AG04449 (cell line): ENCODE measurements around the gene CLMP.
"Not testable (repeated sequence)": the region's sequence is repeated elsewhere in the genome, so short reads cannot be mapped to it uniquely, and the experiment has no call there.

Experiments
- CTCF ChIA-PET: fragments of 350-600 bp; formaldehyde crosslinking; extraction: SDS; loops from one replicate; lab custom pipeline; 2021; ENCODE audit warnings: antibody characterized with exemption; lab: Yijun Ruan, JAX
- POLR2A ChIA-PET: fragments of 400-600, 350-600 bp; formaldehyde crosslinking; extraction: SDS; loops from one replicate; lab custom pipeline; 2020; ENCODE audit warnings: antibody characterized with exemption, inconsistent platforms; lab: Yijun Ruan, JAX
- DNase-seq: peaks from one replicate; pipeline ENCODE4 v3.0.0-alpha.2; 2010; ENCODE audit warnings: low read depth, low spot score
- H3K4me3 ChIP-seq: 2 replicates; pipeline ENCODE4 v1.5.1; 2011; ENCODE audit warnings: low read depth, mild to moderate bottlenecking, control low read depth, low read length
- TF ChIP-seq, protein P1 (sequence below): IDR thresholded peaks from one replicate; pipeline ENCODE4 v1.5.1; 2011; ENCODE audit warnings: mild to moderate bottlenecking, moderate library complexity, low read length, control low read depth, inconsistent platforms; ENCODE audit not compliant: insufficient read depth; ENCODE audit errors: missing control alignments

The CLMP gene

DNA sequence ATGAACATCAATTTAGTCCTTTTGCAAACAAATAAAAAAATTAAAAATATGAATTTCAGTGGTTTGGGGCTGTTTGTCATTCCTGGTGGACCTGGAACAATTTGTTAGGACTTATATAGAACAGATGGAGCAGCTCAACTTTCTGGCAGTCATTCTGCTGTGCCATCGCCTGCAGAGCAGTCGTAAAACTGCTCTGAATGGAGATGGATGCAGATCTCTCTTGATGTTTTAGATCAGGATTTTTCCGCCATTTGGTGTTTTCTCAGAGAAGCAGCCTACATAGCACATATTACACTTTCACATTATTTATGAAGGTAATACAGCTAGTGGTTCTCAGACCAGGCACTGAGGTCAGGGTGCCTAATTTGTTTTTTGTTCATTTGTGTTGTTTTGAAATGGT, 101.3 kb downstream of the CLMP start:
- no peak for DNase-seq
- no peak overlapping the region for H3K4me3 ChIP-seq
- CTCF ChIA-PET, result interaction anchor here (0.7 to 2.5 kb wide), 6 partner anchors 9 to 383 kb away, joined by 3 to 11 read pairs (median 4); no protein-coding TSS in a partner anchor
- TF ChIP-seq, protein P1, sequence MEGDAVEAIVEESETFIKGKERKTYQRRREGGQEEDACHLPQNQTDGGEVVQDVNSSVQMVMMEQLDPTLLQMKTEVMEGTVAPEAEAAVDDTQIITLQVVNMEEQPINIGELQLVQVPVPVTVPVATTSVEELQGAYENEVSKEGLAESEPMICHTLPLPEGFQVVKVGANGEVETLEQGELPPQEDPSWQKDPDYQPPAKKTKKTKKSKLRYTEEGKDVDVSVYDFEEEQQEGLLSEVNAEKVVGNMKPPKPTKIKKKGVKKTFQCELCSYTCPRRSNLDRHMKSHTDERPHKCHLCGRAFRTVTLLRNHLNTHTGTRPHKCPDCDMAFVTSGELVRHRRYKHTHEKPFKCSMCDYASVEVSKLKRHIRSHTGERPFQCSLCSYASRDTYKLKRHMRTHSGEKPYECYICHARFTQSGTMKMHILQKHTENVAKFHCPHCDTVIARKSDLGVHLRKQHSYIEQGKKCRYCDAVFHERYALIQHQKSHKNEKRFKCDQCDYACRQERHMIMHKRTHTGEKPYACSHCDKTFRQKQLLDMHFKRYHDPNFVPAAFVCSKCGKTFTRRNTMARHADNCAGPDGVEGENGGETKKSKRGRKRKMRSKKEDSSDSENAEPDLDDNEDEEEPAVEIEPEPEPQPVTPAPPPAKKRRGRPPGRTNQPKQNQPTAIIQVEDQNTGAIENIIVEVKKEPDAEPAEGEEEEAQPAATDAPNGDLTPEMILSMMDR, result no peak
- POLR2A ChIA-PET, result interaction anchor here (0.8 kb wide), 1 partner anchor 32 kb away, joined by 6 read pairs; the partner anchor contains the start of gene HSPA8

DNA sequence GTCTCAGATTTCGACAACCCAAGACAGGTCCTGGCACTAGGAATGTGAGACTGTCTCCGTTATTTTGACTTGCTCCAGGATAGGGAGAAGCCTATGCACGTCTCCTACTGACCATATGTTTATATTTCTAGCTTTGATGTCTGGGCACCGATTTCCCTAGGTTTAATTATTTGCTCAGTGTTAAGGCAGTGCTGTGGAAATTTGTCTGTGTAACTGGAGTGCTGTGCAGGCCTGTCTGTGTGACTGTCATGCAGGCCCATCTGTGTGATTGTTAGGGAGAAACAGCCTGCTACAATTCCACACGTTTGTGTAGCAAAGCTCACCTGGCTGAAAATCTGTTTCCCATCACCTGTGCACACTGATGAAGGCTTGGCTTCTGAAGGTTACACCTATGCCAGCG, 103.5 kb downstream of the CLMP start:
- TF ChIP-seq, protein P1, result no peak
- ChIA-PET CTCF (interaction anchor here (1.0 to 2.7 kb wide), 5 partner anchors 12 to 211 kb away, joined by 3 to 15 read pairs (median 8); no protein-coding TSS in a partner anchor), POLR2A (interaction anchor here (2.8 kb wide), 1 partner anchor 29 kb away, joined by 7 read pairs; the partner anchor contains the start of gene HSPA8)
- no peak for DNase-seq
- H3K4me3 ChIP-seq, result no peak overlapping the region

DNA sequence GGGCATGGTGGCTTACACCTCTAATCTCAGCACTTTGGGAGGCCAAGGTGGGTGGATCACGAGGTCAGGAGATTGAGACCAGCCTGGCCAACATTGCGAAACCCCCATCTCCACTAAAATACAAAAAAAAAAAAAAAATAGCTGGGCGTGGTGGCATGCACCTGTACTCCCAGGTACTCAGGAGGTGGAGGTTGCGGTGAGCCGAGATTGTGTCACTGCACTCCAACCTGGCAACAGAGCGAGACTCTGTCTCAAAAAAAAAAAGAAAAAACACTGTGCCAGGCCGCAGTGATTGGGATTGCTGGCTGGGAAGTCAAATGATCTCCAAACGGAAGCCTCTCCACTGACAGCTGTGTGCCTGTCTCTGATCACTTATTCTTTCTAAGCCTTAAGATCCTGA, 104.9 kb downstream of the CLMP start:
- POLR2A ChIA-PET, result interaction anchor here (0.6 to 2.8 kb wide), 2 partner anchors 28 to 31 kb away, joined by 4 to 7 read pairs; partner anchors contain the start of gene HSPA8
- not testable (repeated sequence) for DNase-seq

DNA sequence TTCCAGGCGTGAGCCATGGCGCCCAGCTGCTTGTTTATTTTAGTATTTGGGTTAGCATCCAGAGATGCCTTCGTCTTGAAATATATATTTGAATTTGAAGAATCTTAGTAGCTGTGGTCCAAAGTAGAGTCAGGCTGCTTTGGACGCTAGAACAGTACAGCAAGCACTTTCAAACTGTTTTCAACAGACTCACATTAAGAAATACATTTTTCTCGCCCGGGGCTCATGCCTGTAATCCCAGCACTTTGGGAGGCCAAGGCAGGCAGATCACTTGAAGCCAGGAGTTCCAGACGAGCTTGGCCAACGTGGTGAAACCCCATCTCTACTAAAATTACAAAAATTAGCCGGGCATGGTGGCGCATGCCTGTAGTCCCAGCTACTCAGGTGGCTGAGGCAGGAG, 106.2 kb downstream of the CLMP start:
- H3K4me3 ChIP-seq, DNase-seq, POLR2A ChIA-PET: not testable (repeated sequence)
- CTCF ChIA-PET, result interaction anchor here (0.9 to 2.5 kb wide), 3 partner anchors 12 to 158 kb away, joined by 3 to 10 read pairs (median 3); no protein-coding TSS in a partner anchor

More for the DNA sequence above, 104.9 kb downstream of the CLMP start:
- CTCF ChIA-PET, result interaction anchor here (0.9 to 2.7 kb wide), 4 partner anchors 8 to 162 kb away, joined by 4 to 15 read pairs (median 7); no protein-coding TSS in a partner anchor
- not testable (repeated sequence) for H3K4me3 ChIP-seq

DNA sequence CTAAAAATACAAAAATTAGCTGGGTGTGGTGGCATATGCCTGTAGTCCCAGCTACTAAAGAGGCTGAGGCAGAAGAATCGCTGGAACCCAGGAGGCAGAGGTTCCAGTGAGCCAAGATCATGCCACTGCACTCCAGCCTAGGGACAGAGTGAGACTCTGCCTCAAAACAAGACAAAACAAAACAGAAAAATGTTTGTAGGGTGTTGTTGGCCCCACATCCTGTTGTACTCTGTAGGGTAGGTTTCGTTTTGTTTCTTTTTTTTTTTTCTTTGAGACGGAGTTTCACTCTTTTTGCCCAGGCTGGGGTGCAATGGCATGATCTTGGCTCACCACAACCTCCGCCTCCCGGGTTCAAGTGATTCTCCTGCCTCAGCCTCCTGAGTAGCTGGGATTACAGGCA, 107.4 kb downstream of the CLMP start:
- H3K4me3 ChIP-seq, POLR2A ChIA-PET, DNase-seq: not testable (repeated sequence)
- CTCF ChIA-PET, result interaction anchor here (0.7 to 2.5 kb wide), 5 partner anchors 9 to 321 kb away, joined by 3 to 10 read pairs (median 3); no protein-coding TSS in a partner anchor

DNA sequence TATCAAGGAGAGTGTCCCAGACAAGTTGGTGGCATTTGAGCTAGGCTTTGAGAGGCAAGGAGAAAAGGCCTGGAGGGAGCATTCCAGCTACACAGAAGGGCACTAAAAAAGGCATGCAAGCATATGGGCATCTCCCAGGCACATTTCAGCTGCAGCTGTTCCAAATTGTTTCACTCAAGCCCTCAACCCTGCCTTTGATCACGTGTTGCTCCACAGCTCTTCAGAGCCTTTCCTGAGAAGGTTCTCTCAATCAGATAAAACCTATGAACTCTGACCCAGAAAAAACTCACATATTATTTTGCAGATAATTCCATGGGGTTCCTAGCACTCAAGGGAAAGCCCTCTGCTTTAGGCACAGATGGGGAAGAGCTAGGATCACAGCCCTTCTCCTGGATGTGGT, 108.7 kb downstream of the CLMP start:
- POLR2A ChIA-PET, result no interaction called here
- CTCF ChIA-PET, result interaction anchor here (1.2 to 1.8 kb wide), 3 partner anchors 12 to 175 kb away, joined by 3 to 8 read pairs (median 3); no protein-coding TSS in a partner anchor
- no peak for DNase-seq
- TF ChIP-seq, protein P1, result no peak
- no peak overlapping the region for H3K4me3 ChIP-seq

DNA sequence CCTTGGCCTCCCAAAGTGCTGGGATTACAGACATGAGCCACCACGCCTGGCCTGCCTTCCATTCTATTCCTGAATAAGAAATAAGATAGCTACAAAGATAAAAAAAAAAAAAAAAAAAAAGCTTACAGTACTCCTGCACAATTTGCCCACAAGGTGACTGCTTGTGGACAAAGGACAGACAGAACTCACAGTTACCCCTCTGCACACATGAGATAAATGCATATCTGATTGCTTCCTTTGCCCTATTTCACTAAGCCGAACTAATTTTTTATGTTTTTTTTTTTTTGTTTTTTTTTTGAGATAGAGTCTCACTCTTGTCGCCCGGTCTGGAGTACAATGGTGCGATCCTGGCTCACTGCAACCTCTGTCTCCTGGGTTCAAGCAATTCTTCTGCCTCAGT, 109.6 kb downstream of the CLMP start:
- TF ChIP-seq, protein P1, result no peak
- CTCF ChIA-PET, result interaction anchor here (0.9 to 1.8 kb wide), 6 partner anchors 9 to 176 kb away, joined by 3 to 8 read pairs (median 3); no protein-coding TSS in a partner anchor
- POLR2A ChIA-PET, result interaction anchor here (0.6 kb wide), 1 partner anchor 56 kb away, joined by 3 read pairs; no protein-coding TSS in a partner anchor
- no peak overlapping the region for H3K4me3 ChIP-seq
- no peak for DNase-seq
